NB4 (cell line): ENCODE data around the gene MFN2.

Experiments
- DNase-seq: peaks from one replicate; pipeline ENCODE4 v3.0.0; 2010; ENCODE audit warnings: low read depth
- H3K4me3 ChIP-seq: one replicate; pipeline ENCODE4 v1.5.1; 2011; ENCODE audit warnings: mild to moderate bottlenecking, low read depth, low read length, moderate library complexity
- MAX ChIP-seq: IDR thresholded peaks from 2 replicates; pipeline ENCODE4 v1.6.1; 2011; ENCODE audit warnings: low read depth, low read length
- MYC ChIP-seq: IDR thresholded peaks from 2 replicates; pipeline ENCODE4 v1.6.1; 2011; ENCODE audit warnings: low read depth, low read length
- POLR2A ChIP-seq: IDR thresholded peaks from 2 replicates; pipeline ENCODE4 v1.6.1; 2011; ENCODE audit warnings: mild to moderate bottlenecking; ENCODE audit not compliant: insufficient read length; ENCODE audit errors: extremely low read depth
- TF ChIP-seq, protein P1 (sequence below): IDR thresholded peaks from one replicate; pipeline ENCODE4 v1.5.1; 2012; ENCODE audit warnings: low read depth, low read length

Gene MFN2

DNA sequence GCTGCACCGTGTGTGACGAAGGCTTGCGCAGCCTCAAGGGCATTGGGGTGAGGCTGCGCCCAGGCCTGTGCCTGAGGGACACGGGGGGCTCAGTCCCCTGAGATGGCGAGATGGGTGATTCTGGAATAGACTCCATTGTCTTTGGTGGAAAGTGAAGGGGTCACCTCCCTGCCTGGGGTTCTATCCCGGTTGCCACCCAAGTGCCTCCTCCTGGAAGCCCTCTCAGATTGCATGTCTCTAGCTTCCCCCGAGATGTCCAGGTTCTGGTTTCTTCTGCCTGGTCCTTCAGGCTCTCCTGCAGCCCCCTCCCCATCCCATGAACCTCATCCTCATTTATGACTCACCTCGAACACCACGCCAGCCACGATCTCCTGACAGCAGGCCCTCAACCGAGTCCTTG, 22.3 kb upstream of the MFN2 start:
- TF ChIP-seq, protein P1, sequence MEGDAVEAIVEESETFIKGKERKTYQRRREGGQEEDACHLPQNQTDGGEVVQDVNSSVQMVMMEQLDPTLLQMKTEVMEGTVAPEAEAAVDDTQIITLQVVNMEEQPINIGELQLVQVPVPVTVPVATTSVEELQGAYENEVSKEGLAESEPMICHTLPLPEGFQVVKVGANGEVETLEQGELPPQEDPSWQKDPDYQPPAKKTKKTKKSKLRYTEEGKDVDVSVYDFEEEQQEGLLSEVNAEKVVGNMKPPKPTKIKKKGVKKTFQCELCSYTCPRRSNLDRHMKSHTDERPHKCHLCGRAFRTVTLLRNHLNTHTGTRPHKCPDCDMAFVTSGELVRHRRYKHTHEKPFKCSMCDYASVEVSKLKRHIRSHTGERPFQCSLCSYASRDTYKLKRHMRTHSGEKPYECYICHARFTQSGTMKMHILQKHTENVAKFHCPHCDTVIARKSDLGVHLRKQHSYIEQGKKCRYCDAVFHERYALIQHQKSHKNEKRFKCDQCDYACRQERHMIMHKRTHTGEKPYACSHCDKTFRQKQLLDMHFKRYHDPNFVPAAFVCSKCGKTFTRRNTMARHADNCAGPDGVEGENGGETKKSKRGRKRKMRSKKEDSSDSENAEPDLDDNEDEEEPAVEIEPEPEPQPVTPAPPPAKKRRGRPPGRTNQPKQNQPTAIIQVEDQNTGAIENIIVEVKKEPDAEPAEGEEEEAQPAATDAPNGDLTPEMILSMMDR: no peak
- no peak for TF ChIP-seq MYC
- TF ChIP-seq MAX: no peak
- TF ChIP-seq POLR2A: no peak
- DNase-seq: no peak
- H3K4me3 ChIP-seq: no peak overlapping the region

DNA sequence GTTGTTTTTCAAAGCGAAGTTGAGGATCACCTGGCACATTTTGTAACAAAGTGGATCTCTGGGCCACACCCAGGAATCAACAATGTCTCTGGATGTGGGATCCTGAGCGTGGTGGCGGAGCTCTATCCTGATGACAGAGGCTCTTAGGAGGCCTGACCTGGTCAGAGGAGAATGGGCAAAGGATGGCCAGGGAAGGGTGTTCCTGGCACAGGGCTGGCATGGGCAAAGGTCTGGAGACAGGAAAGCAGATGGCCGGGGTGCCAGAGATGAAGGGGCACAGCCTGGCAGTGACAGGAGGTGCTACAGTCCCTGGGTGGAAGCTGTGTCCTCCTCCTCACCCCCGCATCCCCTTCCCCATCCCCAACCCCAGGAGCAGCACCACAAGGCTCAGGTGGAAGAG, 20.0 kb upstream of the MFN2 start:
- no peak overlapping the region for H3K4me3 ChIP-seq
- DNase-seq: no peak
- TF ChIP-seq MYC (no peak), MAX (no peak), POLR2A (no peak)
- TF ChIP-seq, protein P1: no peak

DNA sequence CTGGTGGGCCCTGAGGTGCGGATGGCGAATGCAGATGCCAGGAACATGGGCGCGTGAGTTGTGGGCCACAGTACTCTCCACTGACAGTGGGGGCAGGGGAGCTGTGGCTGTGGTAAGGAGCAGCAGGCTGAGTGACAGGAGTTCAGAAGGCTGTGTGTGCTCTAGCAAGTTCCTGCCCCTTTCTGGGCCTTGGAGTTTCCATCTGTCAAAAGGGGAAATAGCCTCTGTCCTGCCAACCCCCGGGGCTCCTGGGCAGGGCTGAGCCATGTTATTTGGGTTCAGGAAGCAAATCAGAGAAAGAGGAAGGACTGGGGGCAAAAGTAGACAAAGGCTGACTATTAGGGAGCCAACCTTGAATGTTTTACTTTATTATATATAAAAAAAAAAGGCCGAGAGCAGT, 19.5 kb upstream of the MFN2 start:
- DNase-seq: peak; percentile 54
- no peak overlapping the region for H3K4me3 ChIP-seq
- TF ChIP-seq MYC (no peak), MAX (no peak)

DNA sequence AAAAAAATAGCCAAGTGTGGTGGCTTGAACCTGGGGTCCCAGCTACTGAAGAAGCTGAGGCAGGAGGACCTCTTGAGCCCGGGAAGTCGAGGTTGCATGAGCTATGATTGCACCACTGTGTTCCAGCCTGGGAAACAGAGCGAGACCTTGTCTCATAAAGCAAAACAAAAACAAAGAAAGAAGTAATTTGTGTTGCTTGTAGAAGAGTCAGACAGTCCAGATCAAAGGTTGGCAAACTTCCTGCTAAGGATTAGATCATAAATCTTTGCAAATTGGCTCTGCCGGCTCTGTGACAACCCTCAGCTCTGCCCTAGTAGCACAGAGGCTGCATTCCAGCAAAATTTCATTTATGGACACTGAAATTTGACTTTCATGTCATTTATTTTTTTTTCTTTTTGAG, 19.0 kb upstream of the MFN2 start:
- TF ChIP-seq MYC: no peak
- no peak for TF ChIP-seq MAX
- TF ChIP-seq, protein P1: no peak
- TF ChIP-seq POLR2A: no peak
- no peak overlapping the region for H3K4me3 ChIP-seq
- DNase-seq: no peak

- TF ChIP-seq MYC: no peak
- TF ChIP-seq, protein P1: no peak
- TF ChIP-seq POLR2A: no peak
- TF ChIP-seq MAX: no peak
- DNase-seq: no peak
- no peak overlapping the region for H3K4me3 ChIP-seq
Observed at GRCh38 chr1:11963622-11964021, 16.6 kb upstream of the MFN2 start.

DNA sequence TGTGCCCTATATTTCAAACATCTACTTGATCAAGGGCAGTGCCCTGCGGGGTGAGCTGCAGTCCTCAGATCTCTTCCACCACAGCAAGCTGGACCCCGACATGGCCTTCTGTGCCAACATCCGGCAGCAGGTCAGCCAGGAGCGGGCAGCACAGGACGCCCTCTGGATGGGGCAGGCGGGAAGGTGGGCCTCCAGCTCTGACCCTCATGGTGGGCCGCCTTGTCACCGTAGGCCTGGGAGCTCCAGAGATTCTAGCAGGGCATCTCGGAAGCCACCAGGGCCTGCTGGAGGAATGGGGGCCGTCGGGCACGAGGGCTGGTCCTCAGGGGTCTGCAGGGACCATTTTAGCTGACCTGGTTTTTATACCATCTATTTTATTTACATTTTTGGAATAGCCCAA, 15.6 kb upstream of the MFN2 start:
- H3K4me3 ChIP-seq: no peak overlapping the region
- no peak for DNase-seq
- TF ChIP-seq, protein P1: no peak
